HG03139 (cell line): ENCODE data around the gene PYCARD.
"Not testable (repeated sequence)": the region's sequence is repeated elsewhere in the genome, so short reads cannot be mapped to it uniquely, and the experiment has no call there.

Source experiments
- ATAC-seq: cut with Tn5 transposase; IDR thresholded peaks from one replicate; pipeline ENCODE4 v1.9.1; 2021; ENCODE audit not compliant: unreplicated experiment

Gene PYCARD

GRCh38 chr16:31202414-31203375 is at the start of gene PYCARD:
Gene PYCARD, minus strand, starts transcription at chr16:31202760. Its CDS starts 70 bp downstream, at chr16:31202690.
- peak; percentile 30 for ATAC-seq

DNA sequence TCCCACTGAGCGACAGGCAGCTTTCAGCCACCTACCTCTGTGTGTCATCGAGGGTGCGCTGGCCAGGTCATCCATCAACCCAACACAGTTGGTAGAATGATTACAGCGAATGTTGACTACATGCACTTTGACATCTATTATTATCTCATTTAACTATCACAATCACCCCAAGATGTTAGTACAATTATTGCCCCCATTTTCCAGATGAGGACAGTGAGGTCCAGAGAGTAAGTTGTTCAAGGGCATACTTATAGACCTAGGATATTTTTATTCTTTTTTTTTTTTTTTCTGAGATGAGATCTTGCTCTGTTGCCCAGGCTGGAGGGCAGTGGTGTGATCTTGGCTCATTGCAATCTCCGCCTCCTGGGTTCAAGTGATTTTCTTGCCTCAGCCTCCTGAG is 48.9 kb upstream of the PYCARD start:
- ATAC-seq: no peak

DNA sequence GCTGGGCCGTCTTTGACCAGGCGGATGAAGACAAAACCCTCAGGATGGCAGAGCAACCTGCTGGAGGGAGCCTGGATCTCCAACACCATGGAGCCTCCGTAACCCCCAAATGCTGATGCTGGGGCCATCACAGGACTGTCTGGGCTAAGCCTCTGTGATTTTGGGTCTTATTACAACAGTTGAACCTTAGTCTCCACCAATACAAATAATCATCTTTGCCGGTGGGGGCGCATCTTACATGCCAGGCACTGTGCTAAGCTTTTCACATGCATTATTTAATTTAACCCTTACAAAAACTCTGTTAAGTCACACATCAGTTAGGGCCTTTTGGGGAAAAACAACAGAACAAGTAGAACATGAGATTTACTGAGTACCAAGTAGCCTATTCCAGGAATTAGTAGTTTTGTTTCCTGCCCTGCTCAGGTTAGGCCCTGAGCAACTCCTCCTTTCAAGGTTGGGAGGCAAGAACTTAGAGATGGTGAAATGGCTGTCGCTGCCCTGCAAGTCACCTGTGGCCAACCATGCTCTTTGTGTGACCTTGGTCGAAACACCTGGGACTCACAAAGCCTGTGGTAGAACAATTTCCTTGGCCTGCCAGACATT is 48.3 kb upstream of the PYCARD start:
- no peak for ATAC-seq

- ATAC-seq: no peak
Measured at GRCh38 chr16:31248344-31248743, 45.8 kb upstream of the PYCARD start.

- ATAC-seq: no peak
Measured at GRCh38 chr16:31246296-31246695, 43.7 kb upstream of the PYCARD start.

DNA sequence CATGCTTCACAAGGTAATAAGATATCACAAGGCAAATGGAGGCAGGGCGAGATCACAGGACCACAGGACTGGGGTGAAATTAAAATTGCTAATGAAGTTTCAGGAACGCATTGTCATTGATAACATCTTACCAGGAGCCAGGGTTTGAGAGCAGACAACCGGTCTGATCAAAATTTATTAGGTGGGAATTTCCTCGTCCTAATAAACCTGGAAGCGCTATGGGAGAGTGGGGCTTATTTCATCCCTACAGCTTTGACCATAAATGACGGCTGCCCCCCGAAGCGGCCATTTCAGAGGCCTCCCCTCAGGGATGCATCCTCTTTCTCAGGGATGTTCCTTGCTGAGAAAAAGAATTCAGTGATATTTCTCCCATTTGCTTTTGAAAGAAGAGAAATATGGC is 43.0 kb upstream of the PYCARD start:
- not testable (repeated sequence) for ATAC-seq

DNA sequence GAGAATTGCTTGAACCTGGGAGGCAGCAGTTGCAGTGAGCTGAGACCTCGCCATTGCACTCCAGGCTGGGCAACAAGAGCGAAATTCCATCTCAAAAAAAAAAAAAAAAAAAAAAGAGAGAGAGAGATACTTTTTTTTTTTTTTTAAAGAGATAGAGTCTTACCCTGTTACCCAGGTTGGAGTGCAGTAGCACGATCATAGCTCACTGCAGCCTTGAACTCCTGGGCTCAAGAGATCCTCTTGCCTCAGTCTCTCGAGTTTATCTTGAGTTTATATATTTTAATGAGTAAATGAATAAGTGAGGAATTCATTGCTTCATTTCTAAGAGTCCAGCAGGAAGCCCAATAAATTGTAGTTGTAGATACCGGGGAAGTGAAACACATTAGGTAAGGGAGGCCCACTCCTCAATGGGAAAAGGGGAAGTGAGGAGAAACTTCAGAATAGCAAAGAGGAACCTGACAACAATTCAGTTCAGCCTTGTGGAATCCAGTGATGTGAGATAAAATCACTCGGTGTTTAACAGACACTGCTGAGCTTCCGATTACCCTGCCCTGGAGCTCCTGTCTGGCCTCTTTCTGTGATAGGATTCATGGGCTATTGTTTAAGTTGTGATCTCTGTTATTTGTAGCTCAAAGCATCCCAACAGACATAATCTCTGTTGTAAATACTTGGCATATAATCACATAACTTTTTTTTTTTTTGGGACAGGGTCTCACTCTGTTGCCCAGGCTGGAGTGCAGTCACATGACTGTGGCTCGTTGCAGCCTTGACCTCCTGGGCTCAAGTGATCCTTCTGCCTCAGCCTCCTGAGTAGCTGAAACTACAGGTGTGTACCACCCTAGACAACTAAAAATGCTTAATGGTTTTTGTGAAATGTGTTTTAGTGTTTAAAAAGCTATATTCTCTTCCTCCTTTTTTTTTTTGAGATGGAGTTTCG is 41.4 kb upstream of the PYCARD start:
- no peak for ATAC-seq

DNA sequence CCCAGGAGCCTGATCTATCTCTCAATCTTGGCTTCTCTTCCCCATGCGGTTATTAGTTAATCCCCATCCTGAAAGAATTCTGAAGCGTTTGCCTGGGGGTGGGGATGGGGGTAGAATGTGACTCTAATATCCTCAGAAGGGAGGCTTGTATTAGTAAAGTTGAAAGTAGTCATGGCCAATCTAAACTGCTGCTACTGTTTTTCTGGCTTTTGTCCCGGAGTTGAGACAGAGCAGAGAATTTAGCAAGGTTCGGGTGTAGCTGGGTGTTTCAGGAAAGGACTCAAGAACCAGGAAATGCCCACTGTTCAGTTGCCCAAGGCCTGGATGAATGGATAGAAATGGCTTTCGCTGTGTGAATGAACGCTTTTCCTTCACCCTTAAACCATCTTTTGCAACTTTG is 39.6 kb upstream of the PYCARD start:
- ATAC-seq: no peak

DNA sequence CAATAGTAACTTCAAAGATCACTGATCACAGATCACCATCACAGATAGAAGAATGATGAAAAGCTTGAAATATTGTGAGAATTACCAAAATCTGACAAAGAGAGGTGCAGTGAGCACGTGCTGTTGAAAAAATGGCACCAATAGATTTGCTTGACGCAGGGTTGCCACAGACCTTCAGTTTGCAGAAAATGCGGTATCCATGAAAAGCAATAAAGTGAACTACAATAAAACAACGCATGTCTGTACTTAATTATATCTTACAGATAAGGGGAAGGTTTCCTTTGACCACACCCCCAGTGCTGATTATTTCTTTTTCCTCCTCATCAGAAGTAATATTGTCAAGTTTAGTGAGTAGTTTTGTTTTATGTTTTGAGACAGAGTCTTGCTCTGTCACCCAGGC is 35.5 kb upstream of the PYCARD start:
- no peak for ATAC-seq

GRCh38 chr16:31229501-31229900 is 26.9 kb upstream of the PYCARD start:
- no peak for ATAC-seq

DNA sequence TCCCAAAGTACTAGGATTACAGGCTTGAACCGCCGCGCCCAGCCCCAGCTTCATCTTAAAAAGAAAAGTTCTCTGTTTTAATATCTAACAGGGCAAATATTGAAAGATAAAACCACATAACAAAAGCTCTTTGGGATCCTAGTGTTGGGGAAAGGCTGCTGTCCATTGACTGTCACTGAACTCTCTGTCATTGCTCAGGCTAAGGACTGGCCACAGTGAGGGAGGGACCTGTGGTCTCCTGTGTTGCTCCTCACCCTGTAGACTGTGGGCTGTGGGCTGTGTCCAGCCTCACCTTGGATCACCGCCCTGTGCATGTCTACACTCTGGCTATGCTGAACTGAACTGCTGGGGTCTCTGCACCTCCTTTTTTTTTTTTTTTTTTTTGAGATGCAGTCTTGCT is 25.6 kb upstream of the PYCARD start:
- ATAC-seq: no peak

DNA sequence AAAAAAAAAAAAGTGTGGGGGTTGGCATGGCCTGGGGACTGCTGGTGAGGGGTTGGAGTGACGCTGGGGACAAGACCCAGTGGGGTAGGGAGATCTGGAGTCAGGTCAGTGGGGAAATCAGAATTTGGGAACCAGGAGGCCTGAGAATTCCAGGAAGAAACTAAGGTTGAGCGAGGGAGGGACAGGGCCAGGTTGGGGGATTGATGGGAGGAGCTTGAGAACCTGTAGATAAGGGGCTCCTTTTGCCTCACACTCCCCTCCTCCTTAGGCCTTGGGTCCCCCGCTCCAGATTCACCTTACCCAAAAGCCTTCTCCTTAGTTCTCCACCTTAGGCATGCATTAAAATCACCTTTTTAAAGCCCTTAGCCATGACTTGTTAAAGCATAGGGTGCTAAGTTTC is 22.6 kb upstream of the PYCARD start:
- ATAC-seq: no peak

GRCh38 chr16:31224092-31224955 is 21.8 kb upstream of the PYCARD start:
- ATAC-seq: no peak

- no peak for ATAC-seq
Measured at GRCh38 chr16:31223044-31223443, 20.5 kb upstream of the PYCARD start.

- ATAC-seq: no peak
Measured at GRCh38 chr16:31221357-31222160, 19.0 kb upstream of the PYCARD start.

DNA sequence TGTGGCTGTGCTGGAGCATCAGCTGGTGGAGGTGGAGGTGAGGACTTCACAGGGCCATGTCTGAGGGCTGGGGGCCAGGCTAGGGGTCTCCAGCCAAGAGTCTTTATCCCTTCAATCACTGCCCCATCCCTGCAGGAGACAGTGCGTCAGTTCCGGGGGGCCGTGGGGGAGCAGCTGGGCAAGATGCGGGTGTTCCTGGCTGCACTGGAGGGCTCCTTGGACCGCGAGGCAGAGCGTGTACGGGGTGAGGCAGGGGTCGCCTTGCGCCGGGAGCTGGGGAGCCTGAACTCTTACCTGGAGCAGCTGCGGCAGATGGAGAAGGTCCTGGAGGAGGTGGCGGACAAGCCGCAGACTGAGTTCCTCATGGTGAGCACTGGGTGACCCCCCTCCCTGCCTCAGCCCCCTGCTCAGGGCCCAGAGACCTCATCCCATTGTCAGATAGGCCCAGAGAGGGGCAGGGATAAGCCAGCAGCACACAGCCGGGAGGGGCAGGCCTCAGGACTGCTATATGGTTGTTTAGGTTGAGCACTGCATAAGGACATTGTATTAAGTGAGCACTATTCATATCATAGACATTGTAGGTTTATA is 16.7 kb upstream of the PYCARD start:
- no peak for ATAC-seq

- ATAC-seq: no peak
Measured at GRCh38 chr16:31217136-31217530, 14.6 kb upstream of the PYCARD start.

- ATAC-seq: no peak
Measured at GRCh38 chr16:31216422-31217135, 14.0 kb upstream of the PYCARD start, which contains the start of gene PYDC1. Gene PYDC1, minus strand, starts transcription at chr16:31217135. Its CDS starts 107 bp downstream, at chr16:31217028.
